ENCODE results near the gene SASH1.
"Not testable (repeated sequence)": the region's sequence is repeated elsewhere in the genome, so short reads cannot be mapped to it uniquely, and the experiment has no call there.

Gene SASH1

DNA sequence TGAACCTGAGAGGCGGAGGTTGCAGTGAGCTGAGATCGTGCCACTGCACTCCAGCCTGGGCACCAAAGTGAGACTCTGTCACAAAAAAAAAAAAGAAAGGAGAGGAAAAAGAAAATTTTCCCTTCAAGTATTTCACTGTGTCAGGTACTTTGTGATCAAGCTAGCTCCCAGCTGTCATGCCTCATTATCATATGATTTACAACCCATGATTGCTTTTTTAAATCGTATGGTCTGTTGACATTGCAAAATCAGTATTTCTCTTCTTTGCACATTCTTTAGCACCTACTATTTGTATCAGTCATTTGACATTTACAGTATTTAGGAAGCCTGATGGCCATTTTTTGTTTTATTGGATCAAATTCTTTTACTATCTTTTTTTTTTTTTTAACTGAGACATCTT lies 22.4 kb downstream of the SASH1 start:
- DNase-seq (ENCODE audit: low spot score), result no peak

DNA sequence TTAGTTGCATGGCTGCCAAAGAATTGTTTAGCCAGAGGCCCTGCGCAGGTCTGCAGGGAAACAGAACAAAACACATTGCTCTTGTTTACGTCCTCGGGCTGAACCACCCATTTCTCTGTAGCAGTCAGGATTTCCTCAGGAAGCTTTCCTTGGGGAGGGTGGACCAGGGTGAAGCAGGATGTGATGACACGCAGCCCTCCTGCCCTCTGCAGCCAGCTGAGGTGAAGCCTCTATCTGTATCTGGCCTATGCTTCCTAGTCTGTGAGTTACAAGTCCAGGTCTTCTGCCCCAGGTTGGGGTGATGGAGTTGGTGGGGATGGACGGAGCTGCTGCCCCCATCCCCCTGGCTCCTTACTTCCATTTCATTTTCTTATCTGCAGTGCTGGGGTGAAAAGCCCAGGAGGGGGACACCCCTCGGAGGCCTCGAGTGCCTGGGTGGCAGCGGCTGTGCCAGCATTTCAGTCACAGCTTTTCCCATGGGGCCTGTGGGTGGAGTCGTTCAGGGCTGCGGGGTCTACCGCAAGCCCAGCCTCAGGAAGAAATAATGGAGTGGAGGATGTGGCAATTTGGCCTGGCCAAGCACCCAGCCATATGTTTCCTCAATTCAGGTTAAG lies 24.9 kb downstream of the SASH1 start:
- no peak for DNase-seq (ENCODE audit: low spot score)

DNA sequence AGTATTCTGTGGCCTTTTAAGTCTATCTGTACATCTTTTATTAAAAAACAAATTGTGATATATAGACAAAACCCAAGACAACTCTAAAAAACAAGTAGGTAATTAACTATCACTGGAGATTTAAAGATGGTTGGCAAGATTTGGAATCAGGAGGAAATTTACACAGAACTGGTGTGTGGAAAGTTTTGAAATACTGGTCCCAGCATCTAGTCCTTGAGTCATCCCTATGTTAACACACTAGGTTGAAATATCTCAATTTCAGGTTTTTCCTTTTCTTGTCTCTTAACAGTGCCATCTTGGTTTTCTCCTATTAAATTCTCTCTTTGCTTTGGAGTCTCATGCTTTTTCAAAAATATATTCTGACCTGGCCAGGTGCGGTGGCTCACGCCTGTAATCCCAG lies 27.5 kb downstream of the SASH1 start:
- no peak for DNase-seq (ENCODE audit: low spot score)

- no peak for DNase-seq (ENCODE audit: low spot score)
Observed at GRCh38 chr6:148374040-148374774, 31.6 kb downstream of the SASH1 start.

GRCh38 chr6:148375401-148375800 lies 32.8 kb downstream of the SASH1 start:
- no peak for DNase-seq (ENCODE audit: low spot score)

DNA sequence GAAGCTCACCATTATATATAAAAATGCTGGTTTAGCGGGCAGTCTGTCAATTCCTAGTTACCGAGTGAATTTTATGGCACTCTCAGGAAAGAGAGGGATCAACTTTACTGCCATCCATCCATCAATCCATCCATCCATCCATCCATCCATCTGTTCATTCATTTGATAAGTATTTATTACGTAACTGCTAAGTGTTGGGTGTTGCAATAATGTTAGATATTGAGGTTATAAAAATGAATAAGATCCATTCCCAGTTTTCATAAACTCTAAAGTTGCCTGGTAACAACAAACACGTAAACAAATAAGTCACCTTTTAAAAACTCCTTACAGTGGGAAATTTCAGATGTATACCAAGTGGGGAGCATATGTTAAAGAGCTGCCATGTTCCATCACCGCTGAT lies 36.8 kb downstream of the SASH1 start:
- DNase-seq (ENCODE audit: low spot score), result no peak

GRCh38 chr6:148379966-148380713 lies 37.5 kb downstream of the SASH1 start:
- no peak for DNase-seq (ENCODE audit: low spot score)

DNA sequence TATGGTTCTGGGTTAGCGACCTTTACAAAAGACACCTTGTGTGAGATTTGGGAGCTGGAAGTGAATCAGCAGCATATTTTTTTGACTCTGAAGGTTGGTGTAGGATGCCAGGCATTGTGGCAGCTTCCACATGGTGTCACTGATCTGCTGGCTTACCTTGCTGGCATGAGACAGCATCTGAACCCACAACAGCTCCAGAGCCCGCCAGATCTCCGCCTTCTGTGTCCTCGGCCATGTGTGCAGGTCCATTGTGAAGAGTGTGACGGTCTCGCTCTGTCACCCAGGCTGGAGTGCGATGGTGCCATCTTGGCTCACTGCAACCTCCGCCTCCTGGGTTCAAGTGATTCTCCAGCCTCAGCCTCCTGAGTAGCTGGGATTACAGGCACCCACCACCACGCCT lies 39.4 kb downstream of the SASH1 start:
- not testable (repeated sequence) for DNase-seq (ENCODE audit: low spot score)

- no peak for DNase-seq (ENCODE audit: low spot score)
Observed at GRCh38 chr6:148382861-148383260, 40.2 kb downstream of the SASH1 start.

GRCh38 chr6:148383658-148384368 lies 41.2 kb downstream of the SASH1 start:
- no peak for DNase-seq (ENCODE audit: low spot score)

- DNase-seq (ENCODE audit: low spot score), result no peak
Observed at GRCh38 chr6:148385379-148385778, 42.7 kb downstream of the SASH1 start.

DNA sequence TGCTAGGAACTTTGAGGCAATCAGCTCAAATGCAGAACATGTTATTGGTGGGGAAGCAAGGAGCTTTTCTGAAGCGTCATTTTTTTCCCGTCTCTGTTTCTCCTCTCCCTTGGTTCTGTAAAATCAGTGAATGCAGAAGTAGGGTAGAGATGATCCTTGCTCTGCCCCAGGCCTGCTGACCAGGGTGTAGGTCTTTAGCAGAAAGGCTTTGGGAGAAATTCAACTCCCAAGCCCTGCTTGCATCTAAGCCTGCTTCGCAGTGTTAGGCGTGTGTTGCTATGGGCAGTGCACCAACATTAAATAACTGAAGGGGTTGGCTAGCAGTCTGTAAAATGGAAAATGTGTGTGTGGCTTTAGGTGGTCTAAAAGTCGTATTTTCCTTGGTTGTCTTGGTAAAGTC lies 45.9 kb downstream of the SASH1 start:
- DNase-seq (ENCODE audit: low spot score), result no peak

GRCh38 chr6:148389086-148389485 lies 46.4 kb downstream of the SASH1 start:
- DNase-seq (ENCODE audit: low spot score), result no peak

GRCh38 chr6:148389917-148390316 lies 47.3 kb downstream of the SASH1 start:
- no peak for DNase-seq (ENCODE audit: low spot score)

DNA sequence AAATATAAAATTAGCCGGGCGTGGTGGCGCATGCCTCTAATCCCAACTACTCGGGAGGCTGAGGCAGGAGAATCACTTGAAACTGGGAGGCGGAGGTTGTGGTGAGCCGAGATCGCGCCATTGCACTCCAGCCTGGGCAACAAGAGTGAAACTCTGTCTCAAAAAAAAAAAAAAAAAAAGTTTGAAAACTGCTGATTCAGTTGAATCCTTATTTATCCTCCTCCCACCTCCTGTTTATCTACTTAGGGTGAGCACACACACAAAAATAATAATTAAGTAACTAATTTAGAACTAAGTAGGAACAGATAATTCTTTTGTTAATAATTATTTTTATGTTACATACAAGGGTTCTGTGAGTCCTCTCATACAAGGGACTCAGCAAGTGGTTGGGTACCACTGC lies 49.5 kb downstream of the SASH1 start:
- not testable (repeated sequence) for DNase-seq (ENCODE audit: low spot score)

GRCh38 chr6:148392671-148393070 lies 50.0 kb downstream of the SASH1 start:
- DNase-seq (ENCODE audit: low spot score), result no peak

- no peak for DNase-seq (ENCODE audit: low spot score)
Observed at GRCh38 chr6:148395583-148396101, 53.0 kb downstream of the SASH1 start.

GRCh38 chr6:148396411-148396810 lies 53.8 kb downstream of the SASH1 start:
- DNase-seq (ENCODE audit: low spot score), result no peak

- no peak for DNase-seq (ENCODE audit: low spot score)
Observed at GRCh38 chr6:148396926-148397325, 54.3 kb downstream of the SASH1 start.

DNA sequence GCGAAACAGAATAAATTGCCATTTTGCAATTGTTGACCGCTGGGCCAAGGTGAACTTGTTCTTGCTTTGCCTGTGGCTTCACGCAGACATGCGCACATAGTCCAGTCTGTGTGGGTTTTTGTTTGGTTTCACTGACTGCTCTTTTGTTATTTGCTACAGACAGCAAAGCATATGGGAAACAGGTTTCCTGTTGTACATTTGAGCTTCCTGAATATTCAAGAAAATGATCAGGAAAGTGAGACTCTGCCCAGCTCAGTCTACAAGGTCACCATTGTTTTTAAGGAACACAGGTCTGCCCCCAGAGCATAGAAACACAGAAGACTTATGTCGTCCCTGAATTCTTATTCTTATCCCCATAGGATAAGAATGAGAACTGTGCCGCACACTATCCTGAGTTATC lies 55.6 kb downstream of the SASH1 start:
- no peak for DNase-seq (ENCODE audit: low spot score)

GRCh38 chr6:148398678-148399077 lies 56.0 kb downstream of the SASH1 start:
- no peak for DNase-seq (ENCODE audit: low spot score)

GRCh38 chr6:148401571-148401970 lies 58.9 kb downstream of the SASH1 start:
- DNase-seq (ENCODE audit: low spot score), result no peak

Data from NAMALWA (cell line).